Measurements from ENCODE around the gene GPR87. TPM values are rescaled to one million over a fixed set of nuclear protein-coding genes. Genes with fewer than 3 reads are reported as not detected.

GPR87 gene
- total RNA-seq, 4 donors from 2014 or later, result 14.7 to 44.3 (median 30.9) TPM

DNA sequence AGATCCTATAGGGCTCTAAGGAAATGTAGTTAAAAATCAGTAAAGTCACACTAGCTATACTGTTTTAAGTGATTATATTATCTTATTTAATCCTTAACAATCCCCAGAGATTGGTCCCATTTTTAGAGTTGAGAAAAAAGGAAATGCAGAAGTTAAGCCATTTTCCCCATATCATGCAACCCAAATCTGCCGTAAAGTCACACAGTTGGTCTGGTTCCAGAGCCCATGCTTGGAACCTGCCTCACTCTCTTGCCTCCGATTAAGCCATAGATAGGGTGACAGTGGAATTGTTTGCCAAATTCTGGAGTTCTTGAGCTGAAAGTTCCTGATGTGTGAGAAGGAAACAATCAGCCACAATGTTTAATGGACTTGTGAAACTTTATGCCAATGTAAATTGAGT lies 15.1 kb upstream of the GPR87 start:
- Histone ChIP-seq H3K4me1 (peaks cover 14% of the 10 kb centered on the region), H3K27ac (no peak overlapping the region), H3K4me3 (no peak overlapping the region), H3K27me3 (no peaks in the 10 kb centered on the region), H3K36me3 (no peaks in the 10 kb centered on the region), H3K9me3 (no peaks in the 10 kb centered on the region)
- WGBS, result 77% methylated on average over 2 of the region's 2 CpGs
- TF ChIP-seq, protein P1, sequence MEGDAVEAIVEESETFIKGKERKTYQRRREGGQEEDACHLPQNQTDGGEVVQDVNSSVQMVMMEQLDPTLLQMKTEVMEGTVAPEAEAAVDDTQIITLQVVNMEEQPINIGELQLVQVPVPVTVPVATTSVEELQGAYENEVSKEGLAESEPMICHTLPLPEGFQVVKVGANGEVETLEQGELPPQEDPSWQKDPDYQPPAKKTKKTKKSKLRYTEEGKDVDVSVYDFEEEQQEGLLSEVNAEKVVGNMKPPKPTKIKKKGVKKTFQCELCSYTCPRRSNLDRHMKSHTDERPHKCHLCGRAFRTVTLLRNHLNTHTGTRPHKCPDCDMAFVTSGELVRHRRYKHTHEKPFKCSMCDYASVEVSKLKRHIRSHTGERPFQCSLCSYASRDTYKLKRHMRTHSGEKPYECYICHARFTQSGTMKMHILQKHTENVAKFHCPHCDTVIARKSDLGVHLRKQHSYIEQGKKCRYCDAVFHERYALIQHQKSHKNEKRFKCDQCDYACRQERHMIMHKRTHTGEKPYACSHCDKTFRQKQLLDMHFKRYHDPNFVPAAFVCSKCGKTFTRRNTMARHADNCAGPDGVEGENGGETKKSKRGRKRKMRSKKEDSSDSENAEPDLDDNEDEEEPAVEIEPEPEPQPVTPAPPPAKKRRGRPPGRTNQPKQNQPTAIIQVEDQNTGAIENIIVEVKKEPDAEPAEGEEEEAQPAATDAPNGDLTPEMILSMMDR (IDR thresholded peaks at IDR 0.05), result no peak
- TF ChIP-seq EP300 (IDR thresholded peaks at IDR 0.05) (no peak), POLR2AphosphoS5 (IDR thresholded peaks at IDR 0.05) (no peak), POLR2A (IDR thresholded peaks at IDR 0.05) (no peak)
- DNase-seq (ENCODE audit: low spot score in 2 of 2), result no peak

DNA sequence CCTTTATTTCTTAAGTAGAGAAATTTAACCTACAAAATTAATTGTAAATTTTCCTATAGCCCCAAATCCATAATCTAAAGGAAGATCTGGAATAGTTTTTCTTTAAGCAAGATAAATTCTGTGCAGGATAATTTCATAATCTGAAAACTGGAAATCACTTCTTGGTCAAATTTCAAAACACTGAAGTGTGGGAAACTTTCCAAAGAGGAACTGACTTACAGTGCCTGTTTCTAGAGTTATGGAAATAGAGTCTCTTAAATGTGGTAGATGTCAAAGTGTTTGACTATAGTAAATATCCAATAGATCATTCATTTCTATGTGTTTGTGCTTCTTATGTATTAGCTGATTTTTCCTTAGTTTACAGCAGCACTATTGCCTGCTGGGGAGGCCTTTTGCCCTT lies 14.3 kb upstream of the GPR87 start:
- Histone ChIP-seq H3K27ac (no peak overlapping the region), H3K27me3 (no peaks in the 10 kb centered on the region), H3K4me1 (peaks cover 14% of the 10 kb centered on the region), H3K36me3 (no peaks in the 10 kb centered on the region), H3K9me3 (no peaks in the 10 kb centered on the region), H3K4me3 (no peak overlapping the region)
- no peak for TF ChIP-seq POLR2AphosphoS5 (IDR thresholded peaks at IDR 0.05)
- TF ChIP-seq, protein P1 (IDR thresholded peaks at IDR 0.05), result no peak
- no peak for TF ChIP-seq POLR2A (IDR thresholded peaks at IDR 0.05)
- TF ChIP-seq EP300 (IDR thresholded peaks at IDR 0.05), result no peak
- no peak for DNase-seq (ENCODE audit: low spot score in 2 of 2)

DNA sequence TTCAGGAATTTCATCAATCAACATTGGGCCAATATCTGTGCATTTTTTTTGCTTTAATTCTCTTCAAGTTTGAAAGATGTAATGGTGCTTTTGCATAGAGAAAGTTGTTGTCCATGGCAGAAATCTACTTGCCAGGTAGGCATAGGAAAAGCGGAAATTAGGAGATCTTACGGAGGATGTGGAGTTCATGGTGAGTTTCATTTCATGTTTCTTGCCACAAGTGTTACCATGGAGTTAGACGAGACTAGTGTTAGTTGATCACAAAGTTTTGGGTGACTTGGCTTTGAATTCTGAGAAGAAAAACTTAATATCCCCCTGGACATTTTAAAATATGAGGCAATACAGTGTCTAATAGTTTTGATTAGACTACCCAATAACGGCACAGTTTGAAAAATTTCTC lies 13.8 kb upstream of the GPR87 start:
- Histone ChIP-seq H3K27ac (no peak overlapping the region), H3K9me3 (no peaks in the 10 kb centered on the region), H3K27me3 (no peaks in the 10 kb centered on the region), H3K4me3 (no peak overlapping the region), H3K4me1 (peaks cover 14% of the 10 kb centered on the region), H3K36me3 (no peaks in the 10 kb centered on the region)
- no peak for DNase-seq (ENCODE audit: low spot score in 2 of 2)
- WGBS, result 77% methylated on average over 4 of the region's 4 CpGs
- TF ChIP-seq EP300 (IDR thresholded peaks at IDR 0.05) (no peak), POLR2A (IDR thresholded peaks at IDR 0.05) (no peak), POLR2AphosphoS5 (IDR thresholded peaks at IDR 0.05) (no peak)
- TF ChIP-seq, protein P1 (IDR thresholded peaks at IDR 0.05), result no peak

DNA sequence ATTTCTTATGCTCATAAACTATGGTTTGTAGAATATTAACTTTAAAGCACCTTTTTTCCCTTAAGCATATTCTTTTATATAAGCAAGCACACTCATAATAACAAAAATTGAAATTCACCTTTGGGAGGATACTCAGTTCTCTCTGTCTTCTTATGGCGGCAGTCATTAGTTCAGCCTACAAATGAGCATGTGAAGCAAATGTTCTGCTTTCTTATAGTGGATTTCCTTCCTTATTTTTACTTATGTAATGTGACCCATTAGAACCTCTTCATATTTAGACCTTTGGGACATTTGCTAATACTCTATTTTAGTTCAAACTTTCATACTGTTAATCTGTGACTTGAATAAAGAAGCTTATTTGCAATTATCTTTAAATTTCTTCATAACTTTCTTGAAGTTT lies 12.7 kb upstream of the GPR87 start, which contains the start of gene P2RY13:
P2RY13 (minus strand) TSS at position 187 of the 400 bp plus-strand sequence; CDS start at position 166, 21 bp downstream.
- Histone ChIP-seq H3K4me3 (peak within 1 kb of the TSS; percentile 38), H3K27ac (peak within 1 kb of the TSS; percentile 55), H3K27me3 (no peaks in the 10 kb centered on the region), H3K4me1 (peaks cover 14% of the 10 kb centered on the region), H3K9me3 (no peaks in the 10 kb centered on the region), H3K36me3 (no peaks in the 10 kb centered on the region)
- no peak for DNase-seq (ENCODE audit: low spot score in 2 of 2)
- TF ChIP-seq, protein P1 (IDR thresholded peaks at IDR 0.05), result no peak
- no peak for TF ChIP-seq EP300 (IDR thresholded peaks at IDR 0.05)
- TF ChIP-seq POLR2A (IDR thresholded peaks at IDR 0.05), result no peak
- no peak for TF ChIP-seq POLR2AphosphoS5 (IDR thresholded peaks at IDR 0.05)
- 90% methylated on average over 1 of the region's 1 CpG for WGBS

DNA sequence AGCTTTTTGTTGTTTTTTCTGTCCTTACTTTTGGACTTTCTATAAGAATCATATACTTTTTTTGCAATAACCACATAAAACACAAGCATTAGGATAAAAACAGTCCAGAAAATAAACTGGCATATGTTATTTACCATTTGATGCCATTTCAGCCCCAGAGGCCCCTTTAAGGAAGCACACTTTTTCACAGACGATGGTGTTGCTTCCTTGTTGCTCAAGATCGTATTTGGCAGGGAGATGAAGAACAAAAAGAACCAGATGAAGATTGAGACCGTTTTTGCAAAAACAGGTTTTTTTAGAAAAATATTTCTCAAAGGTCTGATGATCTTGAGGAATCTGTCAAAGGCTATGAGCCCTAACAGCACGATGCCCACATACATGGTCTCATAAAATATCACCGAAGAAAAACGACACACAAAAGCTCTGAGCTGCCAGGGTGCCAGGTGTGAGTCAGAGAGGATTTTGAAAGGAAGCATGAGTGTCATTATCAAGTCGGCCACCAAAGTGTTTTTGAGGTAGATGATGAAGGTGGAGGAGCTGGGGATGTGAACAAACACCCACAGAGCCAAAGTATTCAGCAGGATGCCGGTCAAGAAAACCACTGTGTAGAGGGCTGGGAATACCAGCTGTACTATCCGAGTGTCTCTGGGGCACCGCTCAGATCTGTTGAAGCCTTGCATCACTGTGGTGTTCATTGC lies 11.8 kb upstream of the GPR87 start:
- TF ChIP-seq POLR2A (IDR thresholded peaks at IDR 0.05) (no peak), POLR2AphosphoS5 (IDR thresholded peaks at IDR 0.05) (no peak), EP300 (IDR thresholded peaks at IDR 0.05) (no peak)
- TF ChIP-seq, protein P1 (IDR thresholded peaks at IDR 0.05), result no peak
- WGBS, result 28% methylated on average over 10 of the region's 10 CpGs
- Histone ChIP-seq H3K9me3 (no peaks in the 10 kb centered on the region), H3K27ac (peak overlapping the region; percentile 55), H3K4me3 (peak overlapping the region; percentile 38), H3K36me3 (no peaks in the 10 kb centered on the region), H3K27me3 (no peaks in the 10 kb centered on the region), H3K4me1 (peaks cover 14% of the 10 kb centered on the region)
- no peak for DNase-seq (ENCODE audit: low spot score in 2 of 2)
